Activated CD4-positive, alpha-beta T cell treated with anti-CD3 and anti-CD28 coated beads for 1 hour (primary cell): ENCODE results near the gene CAPN15.

ENCODE experiments used
- DNase-seq: peaks from one replicate; pipeline ENCODE4 v3.0.0-alpha.2; 2020

Gene CAPN15

DNA sequence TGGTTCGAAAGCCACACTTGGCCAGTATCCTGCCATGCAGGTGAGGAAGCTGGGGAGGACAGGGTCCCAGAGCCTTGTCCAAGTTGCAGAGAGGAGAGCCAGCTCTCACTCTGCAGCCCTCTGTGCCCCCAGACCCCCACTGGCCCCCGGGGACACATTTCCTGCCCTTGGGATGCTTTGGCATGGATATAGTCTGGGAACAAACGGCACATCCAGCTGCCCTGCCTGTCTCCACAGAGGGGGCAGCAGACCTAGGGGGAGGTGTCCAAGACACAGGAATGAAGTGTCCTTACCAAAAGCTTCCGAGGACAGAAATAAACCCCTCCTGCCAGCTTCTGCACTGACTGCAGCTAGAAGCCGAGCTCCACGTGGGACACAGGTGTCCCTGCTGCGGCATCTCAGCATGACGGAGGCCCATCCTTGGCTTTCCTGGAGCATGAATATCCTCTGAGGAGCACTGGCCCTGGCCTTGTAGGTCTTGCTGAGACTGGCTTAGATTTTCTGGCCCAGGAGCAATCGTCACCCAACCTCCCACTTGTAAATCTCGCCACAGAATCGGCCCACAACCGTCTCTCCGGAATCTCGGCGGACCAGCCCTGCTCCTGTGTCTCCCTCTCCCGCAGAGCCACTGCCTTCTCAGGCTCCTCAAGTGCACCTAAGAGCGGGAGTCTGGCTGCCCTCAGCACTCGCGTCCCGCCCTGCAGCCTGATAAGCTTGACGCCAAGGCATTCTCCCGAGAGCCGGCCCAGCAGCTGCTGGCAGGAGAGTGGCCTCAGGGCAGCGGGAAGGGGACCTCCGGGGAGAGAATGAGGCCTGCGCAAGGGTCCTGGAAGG lies 1.1 kb upstream of the CAPN15 start:
- DNase-seq, result no peak

GRCh38 chr16:528111-529011 lies 849 bp downstream of the CAPN15 start:
- DNase-seq, result no peak

GRCh38 chr16:529012-529575 lies 1.6 kb downstream of the CAPN15 start:
- DNase-seq, result no peak

DNA sequence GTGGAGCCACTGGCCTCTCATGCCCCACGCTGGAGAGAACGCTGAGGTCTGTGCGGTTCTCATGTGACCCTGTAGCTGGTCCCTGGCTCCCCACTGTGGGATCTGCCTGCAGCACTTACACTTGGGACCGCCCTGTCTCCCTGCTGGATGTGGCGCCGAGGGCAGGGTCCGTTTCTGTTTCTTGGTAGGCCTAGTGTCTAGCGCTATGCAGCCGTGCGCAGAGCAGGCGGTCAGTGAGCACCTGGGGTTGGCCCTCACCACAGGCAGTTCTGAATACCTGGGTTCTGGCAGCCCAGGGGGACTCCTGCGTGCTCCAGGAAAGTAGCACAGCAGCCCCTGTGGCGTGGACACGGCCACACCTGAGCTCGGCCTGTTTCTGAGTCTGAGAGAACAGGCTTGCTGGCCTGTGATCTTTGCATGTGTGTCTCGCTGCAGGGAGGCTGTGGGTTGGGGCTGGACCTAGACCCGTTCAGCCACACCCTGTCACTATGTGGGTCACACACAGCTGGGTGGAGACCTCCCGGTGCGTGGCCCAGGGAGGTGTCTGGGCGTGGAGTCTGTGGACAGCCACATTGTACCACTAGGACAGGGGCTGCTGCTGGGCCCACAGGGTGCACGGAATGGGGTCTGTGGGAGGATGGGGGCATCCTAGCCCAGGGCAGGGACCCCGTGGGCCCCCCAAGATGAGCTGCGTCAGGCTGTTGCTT lies 2.8 kb downstream of the CAPN15 start:
- no peak for DNase-seq

- no peak for DNase-seq
Measured at GRCh38 chr16:531494-532125, 4.1 kb downstream of the CAPN15 start.

GRCh38 chr16:533391-534123 lies 6.0 kb downstream of the CAPN15 start:
- DNase-seq, result no peak

GRCh38 chr16:534135-534534 lies 6.6 kb downstream of the CAPN15 start:
- DNase-seq, result no peak

GRCh38 chr16:534856-535445 lies 7.4 kb downstream of the CAPN15 start:
- DNase-seq, result no peak

DNA sequence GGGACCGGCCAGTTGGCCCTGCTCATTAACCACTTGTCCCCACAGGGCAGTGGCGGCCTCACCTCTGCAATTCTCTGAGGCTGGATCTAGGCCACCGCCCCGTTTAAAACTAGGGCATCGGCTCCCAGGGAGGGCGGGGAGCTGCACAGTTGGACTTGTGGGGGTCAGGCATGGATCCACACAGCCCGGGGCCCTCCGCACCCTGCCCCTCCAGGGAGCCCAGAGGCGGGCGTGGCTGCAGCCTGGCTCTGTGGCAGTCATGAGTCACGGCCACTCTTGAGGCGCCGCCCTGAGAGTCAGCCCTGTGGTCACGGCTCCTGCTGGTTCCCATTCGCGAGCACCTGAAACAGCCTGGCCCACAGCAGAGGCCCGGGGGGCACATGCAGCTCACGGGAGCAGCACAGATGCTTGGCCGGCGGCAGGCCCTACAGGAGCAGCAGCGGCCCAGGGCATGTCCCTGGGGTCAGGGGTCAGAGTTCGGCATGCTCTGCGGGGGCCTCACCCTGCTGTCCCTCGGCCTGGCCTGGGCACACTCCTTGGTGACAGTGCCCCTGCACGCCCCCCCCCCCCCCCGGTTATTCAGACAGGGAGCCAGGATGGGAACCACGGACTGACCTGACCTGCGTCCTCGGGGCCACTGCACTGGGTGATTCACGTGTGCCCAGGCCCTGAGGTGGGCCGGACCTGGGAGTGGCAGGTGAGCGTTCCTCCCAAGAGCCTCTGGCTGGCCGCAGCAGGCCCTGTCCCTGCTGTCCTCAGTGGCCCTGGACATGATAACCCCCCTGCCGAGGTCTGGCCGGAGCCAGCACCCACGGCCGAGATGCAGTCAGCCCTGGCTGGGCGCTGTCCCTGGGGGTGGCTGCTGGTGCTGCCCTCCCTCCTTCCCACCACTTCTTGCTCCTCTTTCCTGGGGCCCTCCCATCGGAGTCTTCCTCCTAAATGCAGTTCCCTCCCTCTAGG lies 8.2 kb downstream of the CAPN15 start:
- no peak for DNase-seq

DNA sequence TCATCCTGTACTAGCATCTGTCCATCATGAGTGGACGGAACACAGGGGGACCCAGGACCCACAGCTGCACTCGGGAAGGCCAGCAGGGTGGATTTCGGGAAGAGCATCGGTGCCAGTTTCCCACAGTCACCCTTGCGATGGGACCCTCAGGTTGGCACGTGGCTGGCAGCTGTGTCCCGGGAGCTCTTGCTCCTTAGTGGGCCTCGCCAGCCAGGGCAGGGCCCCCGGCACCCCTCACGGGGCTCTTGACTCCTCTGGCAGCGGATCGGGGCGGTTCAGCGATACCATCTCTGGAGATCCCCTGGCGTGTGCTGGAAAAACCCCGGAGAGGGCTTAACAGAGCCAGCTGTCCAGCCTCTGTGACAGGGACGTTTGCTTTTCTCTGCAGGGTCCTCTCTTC lies 9.2 kb downstream of the CAPN15 start:
- no peak for DNase-seq

- DNase-seq, result no peak
Measured at GRCh38 chr16:537415-538335, 10.2 kb downstream of the CAPN15 start.

GRCh38 chr16:539901-540530 lies 12.5 kb downstream of the CAPN15 start:
- no peak for DNase-seq

GRCh38 chr16:540645-541340 lies 13.3 kb downstream of the CAPN15 start:
- DNase-seq, result no peak

GRCh38 chr16:543301-544164 lies 16.0 kb downstream of the CAPN15 start:
- no peak for DNase-seq

DNA sequence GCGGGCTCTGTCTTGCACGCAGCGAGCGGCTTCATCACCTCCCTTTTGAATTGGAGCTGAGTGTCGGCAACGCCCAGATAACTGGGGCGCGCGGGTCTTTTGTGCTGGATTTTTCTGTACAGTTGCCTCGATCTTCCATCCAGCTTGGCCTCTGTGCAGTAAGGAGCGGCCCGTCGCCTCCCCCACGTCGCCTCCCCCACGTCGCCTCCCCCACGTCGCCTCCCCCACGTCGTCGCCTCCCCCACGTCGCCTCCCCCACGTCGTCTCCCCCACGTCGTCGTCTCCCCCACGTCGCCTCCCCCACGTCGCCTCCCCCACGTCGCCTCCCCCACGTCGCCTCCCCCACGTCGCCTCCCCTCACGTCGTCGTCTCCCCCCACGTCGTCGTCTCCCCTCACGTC lies 17.0 kb downstream of the CAPN15 start:
- DNase-seq, result no peak

DNA sequence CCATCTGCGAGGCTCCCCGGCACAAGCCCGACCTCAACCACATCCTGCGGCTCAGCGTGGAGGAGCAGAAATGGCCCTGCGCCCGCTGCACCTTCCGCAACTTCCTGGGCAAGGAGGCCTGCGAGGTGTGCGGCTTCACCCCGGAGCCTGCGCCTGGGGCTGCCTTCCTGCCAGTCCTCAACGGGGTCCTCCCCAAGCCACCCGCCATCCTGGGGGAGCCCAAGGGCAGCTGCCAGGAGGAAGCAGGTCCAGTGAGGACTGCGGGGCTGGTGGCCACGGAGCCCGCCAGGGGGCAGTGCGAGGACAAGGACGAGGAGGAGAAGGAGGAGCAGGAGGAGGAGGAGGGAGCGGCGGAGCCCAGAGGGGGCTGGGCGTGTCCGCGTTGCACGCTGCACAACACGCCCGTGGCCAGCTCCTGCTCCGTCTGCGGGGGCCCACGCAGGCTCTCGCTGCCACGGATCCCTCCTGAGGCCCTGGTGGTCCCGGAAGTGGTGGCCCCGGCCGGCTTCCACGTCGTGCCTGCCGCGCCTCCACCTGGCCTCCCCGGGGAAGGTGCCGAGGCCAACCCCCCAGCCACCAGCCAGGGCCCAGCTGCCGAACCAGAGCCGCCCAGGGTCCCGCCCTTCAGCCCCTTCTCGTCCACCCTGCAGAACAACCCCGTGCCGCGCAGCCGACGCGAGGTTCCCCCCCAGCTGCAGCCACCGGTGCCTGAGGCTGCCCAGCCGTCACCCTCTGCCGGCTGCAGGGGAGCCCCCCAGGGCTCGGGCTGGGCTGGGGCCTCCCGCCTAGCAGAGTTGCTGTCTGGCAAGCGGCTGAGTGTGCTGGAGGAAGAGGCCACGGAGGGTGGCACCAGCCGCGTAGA lies 19.6 kb downstream of the CAPN15 start:
- DNase-seq, result peak; percentile 41
